DMS153 treated with DMSO at 0.1 percent for 48 hours (cell line): ENCODE results near the gene NDOR1.

Experiments
- DNase-seq: peaks from one replicate; lab custom pipeline; 2025; ENCODE audit not compliant: unreplicated experiment; lab: John Stamatoyannopoulos, UW

NDOR1 gene

DNA sequence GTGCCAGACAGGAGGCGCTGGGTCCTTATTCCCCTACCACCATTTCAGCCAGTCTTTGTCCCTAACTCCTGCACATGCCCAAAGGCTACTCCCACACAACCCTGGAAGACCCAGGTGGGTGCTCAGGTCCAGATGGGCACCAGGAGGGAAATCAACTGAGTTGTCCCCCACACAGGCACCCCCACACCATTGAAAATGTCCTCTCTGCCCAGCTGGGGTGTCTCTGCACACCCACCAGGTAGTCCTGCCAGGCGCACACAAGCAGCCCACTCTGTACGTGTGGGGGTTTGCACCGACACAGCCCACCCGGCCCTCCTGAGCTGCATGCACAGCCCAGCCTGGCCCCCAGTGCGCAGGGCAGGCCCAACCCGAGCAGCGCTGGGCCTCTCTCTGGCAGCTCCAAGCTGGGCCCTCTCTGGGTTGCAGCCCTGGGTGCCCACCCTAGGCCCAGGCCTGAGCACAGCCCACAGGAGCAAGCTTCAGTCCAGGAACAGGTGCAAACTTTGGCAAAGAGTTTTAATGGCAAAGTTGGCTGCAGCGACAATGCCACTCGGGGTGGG is 14.3 kb downstream of the NDOR1 start:
- DNase-seq = no peak

DNA sequence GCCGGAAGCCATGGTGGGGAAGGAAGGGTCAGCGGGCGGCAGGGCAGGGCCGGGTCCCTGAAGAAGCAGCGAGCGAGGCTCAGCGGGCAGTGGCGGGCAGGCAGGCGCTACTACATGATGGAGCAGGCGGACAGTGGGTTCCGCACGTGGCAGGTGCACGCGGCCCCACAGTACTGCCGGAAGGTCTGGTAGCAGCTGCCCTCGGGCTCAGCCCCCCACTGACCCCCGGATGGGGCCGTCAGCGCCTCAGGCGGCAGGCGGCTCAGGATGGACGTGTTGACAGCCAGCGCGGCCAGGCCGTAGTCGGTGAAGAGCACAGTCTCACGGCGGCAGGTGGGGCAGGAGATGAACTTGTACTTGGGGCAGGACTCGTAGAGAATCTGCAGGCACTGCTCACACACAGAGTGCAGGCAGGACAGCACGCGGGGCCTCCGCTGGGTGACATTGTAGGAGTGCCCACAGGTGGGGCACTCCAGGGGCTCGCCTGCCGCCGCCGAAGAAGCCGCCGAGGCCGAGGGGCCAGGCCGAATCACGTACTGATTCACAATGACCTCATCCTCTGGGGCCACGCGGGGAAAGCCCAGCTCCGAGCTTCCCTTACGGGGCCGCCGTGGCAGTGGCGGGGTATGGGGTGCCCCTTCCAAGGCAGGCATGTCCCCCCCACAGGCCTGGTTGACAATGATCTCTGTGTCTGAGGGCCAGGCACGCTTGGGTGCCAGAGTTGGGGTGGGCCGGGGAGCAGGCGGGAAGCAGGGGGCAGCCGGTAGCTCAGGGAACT is 15.0 kb downstream of the NDOR1 start:
- DNase-seq = no peak

DNA sequence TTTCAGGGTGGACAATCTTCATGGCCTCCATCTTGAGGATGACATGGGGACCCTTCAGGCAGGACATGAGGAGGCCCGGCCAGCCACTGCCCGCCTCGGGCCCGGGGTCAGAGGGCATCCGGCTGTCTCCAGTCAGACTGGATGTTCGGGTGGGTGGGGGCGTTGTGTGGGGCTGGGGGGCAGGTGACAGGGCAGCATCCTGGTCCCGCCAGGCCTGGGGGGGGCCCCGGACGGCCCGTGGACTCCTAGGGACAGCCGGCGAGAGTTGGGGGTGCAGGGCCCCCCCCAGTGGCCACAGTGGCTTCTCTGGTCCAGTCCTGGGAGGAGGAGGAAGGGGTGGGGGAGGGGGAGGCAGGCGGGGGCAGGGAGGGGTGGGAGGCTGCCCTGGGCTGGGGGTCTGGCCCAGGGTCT is 15.6 kb downstream of the NDOR1 start:
- no peak for DNase-seq

- DNase-seq = no peak
Observed at GRCh38 chr9:137221506-137222111, 16.1 kb downstream of the NDOR1 start.

DNA sequence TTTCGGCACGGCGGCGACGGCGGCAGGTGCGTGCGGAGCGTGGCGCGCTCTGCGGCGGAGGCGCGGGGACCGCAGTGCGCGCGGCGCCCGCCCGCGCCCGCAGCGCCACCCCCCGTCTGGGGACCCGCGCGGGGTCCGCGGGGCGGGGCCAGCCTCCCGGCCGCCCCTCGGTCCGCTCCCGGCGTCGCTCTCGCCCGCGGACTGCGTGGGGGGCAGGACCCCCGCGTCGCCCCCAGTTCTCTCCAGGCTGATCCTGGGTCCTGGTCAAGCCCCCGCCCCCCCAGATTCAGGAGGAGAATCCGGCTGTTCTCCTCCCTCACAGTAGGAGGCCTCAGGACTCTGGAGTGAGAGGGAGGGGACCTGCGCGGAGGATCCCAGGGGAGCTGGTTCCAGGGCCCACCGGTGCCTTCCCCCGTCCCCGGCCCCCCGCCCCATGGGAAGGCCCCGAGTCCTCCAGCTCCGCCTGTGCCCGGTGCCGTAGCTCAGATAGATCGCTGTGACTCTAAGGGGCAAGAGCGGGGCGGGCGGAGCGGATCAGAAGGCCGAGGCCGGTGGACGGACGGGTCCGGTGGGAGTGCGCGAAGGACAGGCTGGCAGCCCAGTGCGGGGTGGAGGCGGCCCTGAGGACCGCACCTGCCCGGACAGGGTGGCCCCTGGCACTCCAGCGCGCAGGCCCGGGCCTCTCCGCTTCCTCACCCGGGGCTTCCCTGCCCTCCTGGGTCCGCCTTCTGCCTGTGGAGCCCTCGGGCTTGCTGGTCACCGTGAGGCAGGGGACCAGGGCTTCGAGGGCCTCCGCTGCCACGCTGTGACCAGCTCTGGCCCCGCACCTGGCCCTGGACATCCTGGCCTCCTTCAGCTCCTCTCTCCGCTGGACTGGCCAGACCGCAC is 16.9 kb downstream of the NDOR1 start, which contains the start of gene RNF208:
RNF208 (minus strand) TSS at position 51 of the 888 bp plus-strand sequence. CDS start 1,028 bp downstream, outside the sequence.
- no peak for DNase-seq

DNA sequence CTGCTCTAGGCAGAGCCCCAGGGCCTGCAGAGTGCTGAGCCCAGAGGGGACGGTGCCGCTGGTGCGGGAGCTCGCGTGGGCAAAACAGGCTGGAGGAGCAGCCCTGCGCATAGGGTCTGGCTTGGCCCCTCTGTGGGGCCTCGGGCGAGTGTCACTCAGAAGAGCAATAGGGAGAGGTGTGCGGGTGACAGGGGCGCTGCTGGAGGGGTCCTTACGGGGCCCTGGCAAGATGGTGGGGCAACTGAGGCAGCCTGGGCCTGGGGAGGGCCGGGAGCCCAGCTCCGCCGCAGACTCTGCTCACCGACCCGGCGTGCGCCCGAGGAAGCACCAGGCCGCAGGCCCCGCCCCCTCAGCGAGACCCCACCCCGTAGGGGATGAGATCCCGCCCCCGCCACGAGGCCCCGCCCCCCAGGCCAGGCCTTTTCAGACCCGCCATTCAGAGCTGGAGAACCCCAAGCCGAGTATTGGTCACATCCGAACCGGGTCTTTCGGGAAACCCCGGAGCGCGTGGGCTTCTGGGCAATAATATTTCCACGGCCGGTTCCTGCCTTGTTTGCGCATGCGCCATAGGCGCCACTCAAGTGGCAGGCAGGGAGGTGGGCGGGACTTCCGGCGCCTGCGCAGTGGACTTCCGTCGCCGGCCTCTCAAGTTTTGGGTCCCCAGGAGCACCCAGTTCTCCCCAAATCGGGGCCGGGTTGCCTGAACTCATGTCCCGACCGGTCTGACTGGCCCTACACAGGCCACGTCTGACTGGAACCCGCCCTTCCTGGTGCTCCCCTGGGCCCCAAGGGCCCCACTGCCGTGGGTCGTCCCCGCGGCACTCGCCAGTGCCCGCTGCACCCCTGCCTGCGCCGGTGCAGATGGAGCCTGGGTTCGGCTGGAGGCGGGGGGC is 17.8 kb downstream of the NDOR1 start:
- DNase-seq = peak; percentile 89

DNA sequence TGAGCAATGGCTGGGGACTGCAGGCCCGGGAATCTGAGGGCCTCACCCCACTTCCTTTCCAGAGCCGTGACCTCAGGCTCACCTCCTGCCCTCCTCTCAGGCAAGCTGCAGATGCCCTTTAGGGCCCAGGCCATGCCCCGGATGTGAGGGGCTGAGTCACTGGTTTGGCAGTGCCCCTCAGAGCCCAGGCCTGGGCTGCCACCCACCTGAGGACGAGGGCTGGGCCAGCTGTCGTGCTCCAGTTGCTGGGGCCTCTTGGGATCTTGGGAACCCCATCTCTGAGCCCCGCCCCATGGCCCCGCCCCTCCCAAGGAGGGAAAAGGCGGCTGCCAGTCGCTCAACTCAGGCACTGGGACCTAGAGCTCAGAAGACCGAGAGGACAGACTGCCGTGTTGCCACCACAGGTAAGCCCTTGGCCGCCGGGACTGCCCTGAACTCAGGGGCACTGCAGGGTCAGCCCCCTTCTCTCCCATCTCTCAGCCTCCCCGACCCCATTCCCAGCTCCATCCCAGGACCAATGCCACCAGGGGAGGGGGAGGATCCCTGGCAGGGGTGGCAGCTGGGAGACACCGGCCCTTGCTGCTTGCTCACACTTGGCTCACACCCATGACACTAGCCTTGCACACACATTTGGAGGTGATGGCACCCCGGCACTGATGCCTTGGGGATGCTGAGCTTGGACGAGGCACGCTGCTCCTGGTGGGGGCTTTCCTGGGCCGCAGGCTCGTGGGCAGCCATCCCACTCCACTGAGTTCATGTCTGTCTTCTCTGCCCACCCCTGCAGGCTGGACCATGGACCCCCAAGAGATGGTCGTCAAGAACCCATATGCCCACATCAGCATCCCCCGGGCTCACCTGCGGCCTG is 19.6 kb downstream of the NDOR1 start, which contains the start of gene CYSRT1:
CYSRT1 (plus strand) TSS at position 345 of the 865 bp plus-strand sequence; CDS start at position 793, 448 bp downstream.
- no peak for DNase-seq

DNA sequence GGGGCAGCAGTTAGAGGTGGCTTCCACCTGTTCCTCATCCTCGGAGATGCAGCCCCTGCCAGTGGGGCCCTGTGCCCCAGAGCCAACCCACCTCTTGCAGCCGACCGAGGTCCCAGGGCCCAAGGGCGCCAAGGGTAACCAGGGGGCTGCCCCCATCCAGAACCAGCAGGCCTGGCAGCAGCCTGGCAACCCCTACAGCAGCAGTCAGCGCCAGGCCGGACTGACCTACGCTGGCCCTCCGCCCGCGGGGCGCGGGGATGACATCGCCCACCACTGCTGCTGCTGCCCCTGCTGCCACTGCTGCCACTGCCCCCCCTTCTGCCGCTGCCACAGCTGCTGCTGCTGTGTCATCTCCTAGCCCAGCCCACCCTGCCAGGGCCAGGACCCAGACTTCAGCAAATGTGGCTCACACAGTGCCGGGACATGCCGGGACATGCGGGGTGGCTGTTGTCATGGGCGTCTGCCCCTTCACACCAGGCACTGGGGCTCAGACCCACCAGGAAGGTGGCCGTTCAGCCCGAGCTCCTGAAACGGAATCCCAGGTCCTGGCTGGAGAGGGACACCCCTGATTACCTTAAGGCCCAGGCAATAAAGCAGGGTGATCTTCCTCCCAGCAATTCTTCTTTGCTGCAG is 20.3 kb downstream of the NDOR1 start:
- no peak for DNase-seq

- no peak for DNase-seq
Observed at GRCh38 chr9:137226338-137227053, 21.0 kb downstream of the NDOR1 start.

DNA sequence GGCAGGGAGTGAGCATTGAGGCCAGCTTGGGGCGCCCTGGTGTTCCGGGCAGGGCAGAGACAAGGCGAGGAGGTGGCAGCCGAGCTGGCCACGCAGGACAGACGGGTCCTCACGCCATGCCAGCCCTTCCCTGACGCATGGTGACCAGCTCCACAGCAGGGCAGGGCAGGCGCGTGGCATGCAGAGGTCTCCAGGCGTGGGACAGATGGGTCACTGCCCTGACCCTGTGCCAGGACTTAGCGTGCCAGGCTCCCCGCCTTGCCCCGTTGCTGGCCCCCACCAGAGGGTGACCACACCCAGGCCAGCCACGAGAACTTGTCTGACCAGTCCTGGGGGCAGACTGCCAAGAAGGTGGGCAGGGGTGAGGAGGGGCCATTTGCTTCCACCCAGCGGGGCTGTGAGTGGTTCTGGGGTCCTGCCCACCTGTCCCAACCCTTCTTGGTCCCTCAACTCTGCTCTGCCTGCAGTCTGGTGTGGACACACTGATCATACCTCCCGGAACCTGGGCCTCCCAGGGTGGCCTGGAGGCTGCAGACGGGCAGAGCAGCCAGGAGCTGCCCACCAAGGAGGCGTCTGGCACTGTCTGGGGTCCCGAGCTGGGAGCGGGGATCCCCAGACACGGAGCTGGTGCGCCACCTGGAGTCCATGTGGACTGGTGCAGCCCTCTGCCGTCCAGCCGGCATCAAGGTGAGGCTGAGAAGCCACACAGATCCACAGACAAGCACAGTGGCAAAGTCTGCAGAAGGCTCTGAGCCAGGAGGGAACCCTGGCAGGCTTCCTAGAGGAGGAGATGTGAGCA is 21.8 kb downstream of the NDOR1 start, which contains the start of gene RNF224:
RNF224 (plus strand) TSS at position 449 of the 799 bp plus-strand sequence. CDS start 834 bp downstream, outside the sequence.
- DNase-seq = peak; percentile 49

GRCh38 chr9:137227853-137228505 is 22.5 kb downstream of the NDOR1 start:
- DNase-seq = no peak

- DNase-seq = no peak
Observed at GRCh38 chr9:137228506-137228967, 23.0 kb downstream of the NDOR1 start.

DNA sequence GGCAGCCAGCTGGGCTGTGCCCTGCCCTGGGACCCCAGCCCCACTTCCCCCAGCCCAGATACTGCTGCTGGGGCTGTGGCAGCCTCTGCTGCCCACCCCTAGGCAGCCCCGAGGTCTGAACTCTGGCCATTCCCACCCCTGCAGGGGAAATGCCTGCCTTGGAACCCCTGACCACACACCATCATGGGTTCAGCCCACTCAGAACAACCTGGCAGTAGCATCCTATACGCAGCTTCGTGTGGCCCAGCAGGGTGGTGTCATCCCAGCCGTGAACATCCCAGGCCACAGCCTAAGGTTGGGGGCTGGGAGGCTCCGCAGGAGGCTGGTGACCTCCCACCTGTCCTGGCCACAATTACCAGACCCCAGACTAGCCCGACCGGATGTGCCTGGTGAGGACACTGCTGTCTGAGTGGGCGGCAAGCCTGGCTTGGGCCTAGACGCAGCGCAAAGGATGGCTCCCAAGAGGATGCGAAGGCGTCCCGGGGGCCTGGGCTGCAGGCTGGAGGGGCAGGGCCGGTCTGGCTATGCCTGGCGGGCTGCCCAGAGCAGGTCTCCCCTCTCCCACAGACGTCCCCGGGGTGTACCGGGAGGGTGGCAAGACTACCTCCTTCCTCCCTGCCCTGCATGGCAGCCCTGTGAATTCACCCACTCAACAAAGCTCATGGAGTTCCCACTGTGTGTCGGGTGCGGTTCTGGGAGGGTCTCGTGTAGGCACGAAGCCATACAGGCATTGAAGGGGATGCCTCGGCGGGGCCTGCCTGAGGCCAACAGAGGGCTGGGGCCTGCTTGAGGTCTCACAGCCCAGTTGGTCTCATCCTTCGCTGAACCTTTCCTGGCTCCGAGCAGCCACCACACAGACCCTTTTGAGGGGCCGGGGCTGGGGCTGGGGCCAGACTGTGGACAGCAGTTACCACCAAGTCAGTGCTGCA is 23.7 kb downstream of the NDOR1 start:
- DNase-seq = no peak

GRCh38 chr9:137229903-137230704 is 24.6 kb downstream of the NDOR1 start:
- DNase-seq = no peak
